ACHN (cell line): ENCODE results near the gene ANKRD24.
"Not testable (repeated sequence)": the region's sequence is repeated elsewhere in the genome, so short reads cannot be mapped to it uniquely, and the experiment has no call there.

Experiments
- DNase-seq: peaks from one replicate; pipeline ENCODE4 v3.0.0-alpha.2; 2015
- in situ Hi-C: cut with HindIII; loops from 2 replicates; pipeline ENCODE4 v1.10.0; 2017; ENCODE audit warnings: low sequenced_read_pairs, low pct_ligation_motif_present, low pct_unique_long_range_greater_than_20kb

ANKRD24 gene

DNA sequence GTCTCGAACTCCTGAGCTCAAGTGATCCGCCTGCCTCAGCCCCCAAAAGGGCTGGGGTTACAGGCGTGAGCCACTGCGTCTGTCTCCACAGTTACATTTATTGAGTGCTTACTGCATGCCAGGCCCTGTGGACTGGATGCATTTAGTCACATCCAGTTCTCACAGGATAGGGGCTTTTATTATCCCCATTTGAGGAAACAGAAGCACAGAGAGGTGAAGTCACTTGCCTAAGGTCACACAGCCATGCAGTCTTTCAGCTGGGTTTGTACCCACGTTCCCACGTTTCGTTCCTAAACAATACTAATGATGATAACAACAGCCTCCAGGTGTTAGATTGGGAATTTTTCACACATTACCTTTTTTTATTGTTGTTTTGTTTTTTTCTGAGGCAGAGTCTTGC, 37.7 kb downstream of the ANKRD24 start:
- in situ Hi-C loops: no loop called here
- DNase-seq: no peak

GRCh38 chr19:4224470-4224869, 42.0 kb downstream of the ANKRD24 start:
- DNase-seq: no peak
- in situ Hi-C loops: no loop called here

- no peak for DNase-seq
- in situ Hi-C loops: no loop called here
Observed at GRCh38 chr19:4225885-4226284, 43.4 kb downstream of the ANKRD24 start.

DNA sequence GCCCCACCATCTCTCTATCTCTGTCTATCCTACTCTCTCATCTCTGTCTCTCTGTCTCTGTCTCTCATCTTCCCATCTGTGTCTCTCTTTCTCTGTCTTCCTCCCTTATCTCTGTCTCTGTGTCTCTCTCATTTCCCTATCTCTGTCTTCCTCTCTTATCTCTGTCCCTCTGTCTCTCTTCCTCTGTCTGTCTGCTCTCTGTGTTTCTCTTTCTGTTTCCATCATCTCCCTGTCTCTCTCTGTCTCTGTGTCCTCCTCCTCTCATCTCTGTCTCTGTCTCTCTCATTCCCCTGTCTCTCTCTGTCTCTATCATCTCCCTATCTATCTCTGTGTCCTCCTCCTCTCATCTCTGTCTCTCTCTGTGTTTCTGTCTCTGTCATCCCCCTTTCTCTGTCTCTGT, 45.3 kb downstream of the ANKRD24 start:
- in situ Hi-C loops: no loop called here
- DNase-seq: no peak

GRCh38 chr19:4228765-4229178, 46.3 kb downstream of the ANKRD24 start:
- DNase-seq: no peak
- in situ Hi-C loops: no loop called here

DNA sequence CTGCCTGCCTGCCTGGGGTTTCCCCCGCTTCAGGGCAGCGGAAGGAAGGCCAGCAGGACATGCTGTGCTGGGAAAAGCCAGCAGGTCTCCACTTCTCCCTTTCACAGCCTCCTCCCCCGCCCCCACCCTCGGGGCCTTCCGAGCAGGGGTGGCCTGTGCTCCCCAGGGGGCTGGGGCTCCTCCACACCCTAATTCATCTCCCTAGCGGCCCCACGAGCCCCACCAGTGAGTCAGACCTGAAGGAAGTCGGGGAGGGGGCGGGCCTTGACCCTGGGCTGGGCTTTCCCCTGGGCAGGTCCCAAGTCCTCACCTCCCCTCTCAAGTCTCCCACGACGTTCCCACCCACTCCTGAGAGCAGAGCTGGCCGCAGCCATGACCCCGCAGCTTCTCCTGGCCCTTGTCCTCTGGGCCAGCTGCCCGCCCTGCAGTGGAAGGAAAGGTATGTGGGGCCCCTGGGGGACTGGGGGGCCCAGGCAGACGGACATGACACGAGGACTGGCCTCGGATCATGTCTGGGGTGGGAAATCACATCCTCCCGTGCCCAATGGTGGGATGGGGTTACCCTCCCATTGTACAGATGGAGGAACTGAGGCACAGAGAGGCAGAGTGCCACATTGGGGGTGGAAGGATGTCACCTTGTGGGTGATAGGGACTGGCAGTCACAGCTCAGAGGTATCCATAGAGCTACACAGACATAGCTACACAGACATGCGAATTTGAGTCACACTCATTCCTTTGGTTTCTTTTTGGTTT, 46.9 kb downstream of the ANKRD24 start, which contains the start of gene EBI3:
Gene EBI3, plus strand, starts transcription at position 345 of the 753 bp plus-strand sequence. Its CDS starts 28 bp downstream, at position 373.
- in situ Hi-C loops: no loop called here
- peak; percentile 53 for DNase-seq

- in situ Hi-C loops, DNase-seq: not testable (repeated sequence)
Observed at GRCh38 chr19:4230237-4230636, 47.7 kb downstream of the ANKRD24 start.

- in situ Hi-C loops, DNase-seq: not testable (repeated sequence)
Observed at GRCh38 chr19:4231521-4231920, 49.0 kb downstream of the ANKRD24 start.

DNA sequence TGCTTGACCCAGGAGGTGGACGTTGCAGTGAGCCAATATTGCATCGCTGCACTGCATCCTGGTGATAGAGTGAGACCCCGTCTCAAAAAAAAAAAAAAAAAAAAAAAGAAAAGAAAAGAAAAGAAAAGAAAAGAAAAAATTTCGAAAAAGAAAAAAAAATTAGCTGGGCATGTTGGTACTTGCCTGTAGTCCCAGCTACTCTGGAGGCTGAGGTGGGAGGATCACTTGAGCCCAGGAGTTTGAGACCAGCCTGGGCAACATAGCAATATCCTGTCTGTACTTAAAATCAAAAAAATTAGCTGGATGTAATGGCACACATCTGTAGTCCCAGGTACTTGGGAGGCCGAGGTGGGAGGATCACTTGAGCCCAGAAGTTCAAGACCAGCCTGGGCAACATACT, 49.6 kb downstream of the ANKRD24 start:
- in situ Hi-C loops, DNase-seq: not testable (repeated sequence)

GRCh38 chr19:4232614-4233281, 50.3 kb downstream of the ANKRD24 start:
- no peak for DNase-seq
- in situ Hi-C loops: no loop called here

DNA sequence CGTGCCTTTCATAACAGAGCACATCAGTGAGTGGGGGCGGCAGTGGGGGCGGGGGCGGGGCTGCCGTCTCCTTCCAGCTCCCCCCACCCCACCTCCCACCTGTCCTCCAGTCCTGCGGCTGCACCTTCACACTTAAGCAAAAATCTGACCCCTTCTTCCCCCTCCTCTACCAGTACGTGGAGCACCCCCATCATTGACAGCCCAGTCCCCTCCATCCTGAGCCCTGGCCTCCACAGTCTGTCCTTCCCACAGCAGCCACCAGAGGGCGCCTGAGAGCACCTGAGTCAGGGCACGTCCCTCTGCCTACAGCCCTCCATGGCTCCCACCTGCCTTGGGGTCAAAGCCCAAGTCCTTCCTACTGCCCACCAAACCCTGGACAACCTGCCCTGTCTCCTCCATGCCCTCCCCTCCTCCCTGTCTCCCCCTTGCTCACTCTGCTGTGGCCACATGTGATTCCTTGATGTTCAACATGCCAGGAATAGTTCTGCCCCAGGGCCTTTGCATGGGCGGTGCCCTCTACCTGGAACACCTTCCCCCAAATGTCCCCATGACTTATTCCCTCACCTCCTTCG, 50.9 kb downstream of the ANKRD24 start:
- in situ Hi-C loops: no loop called here
- peak; percentile 54 for DNase-seq

GRCh38 chr19:4234142-4234861, 51.8 kb downstream of the ANKRD24 start:
- in situ Hi-C loops: no loop called here

DNA sequence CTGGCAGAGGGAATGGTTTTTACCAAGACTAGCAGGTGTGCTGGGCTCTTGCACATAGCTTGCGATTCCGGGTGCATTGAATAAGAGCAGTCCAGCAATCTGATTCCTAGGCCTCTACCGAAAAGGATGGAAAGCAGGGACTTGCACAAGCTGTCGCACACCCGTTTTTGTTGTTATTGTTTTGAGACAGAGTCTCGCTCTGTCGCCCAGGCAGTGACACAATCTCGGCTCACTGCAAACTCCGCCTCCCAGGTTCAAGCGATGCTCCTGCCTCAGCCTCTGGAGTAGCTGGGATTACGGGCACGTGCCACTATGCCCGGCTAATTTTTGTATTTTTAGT, 52.3 kb downstream of the ANKRD24 start:
- no peak for DNase-seq
- in situ Hi-C loops: no loop called here

More at GRCh38 chr19:4234142-4234861, 51.8 kb downstream of the ANKRD24 start:
- DNase-seq: no peak

GRCh38 chr19:4237510-4237909, 55.0 kb downstream of the ANKRD24 start:
- DNase-seq, in situ Hi-C loops: not testable (repeated sequence)

DNA sequence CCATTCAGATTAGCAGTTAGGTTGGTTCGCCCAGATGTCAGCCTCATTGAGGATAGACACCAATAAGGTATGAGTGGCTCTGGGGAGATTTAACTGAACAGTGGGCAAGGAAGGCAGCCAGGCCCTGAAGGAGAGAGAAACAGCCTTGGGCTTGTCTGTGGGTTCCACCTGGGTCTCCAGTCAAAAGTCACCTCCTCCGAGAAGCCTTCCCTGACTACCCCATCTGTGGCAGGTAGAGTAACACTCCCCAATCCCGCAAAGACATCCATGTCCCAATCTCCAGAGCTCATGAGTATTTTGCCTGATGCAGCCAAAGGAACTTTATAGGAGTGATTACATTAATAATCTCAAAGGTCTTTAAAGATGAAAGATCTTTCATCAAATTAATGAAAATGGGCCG, 56.3 kb downstream of the ANKRD24 start:
- DNase-seq: no peak
- in situ Hi-C loops: no loop called here

DNA sequence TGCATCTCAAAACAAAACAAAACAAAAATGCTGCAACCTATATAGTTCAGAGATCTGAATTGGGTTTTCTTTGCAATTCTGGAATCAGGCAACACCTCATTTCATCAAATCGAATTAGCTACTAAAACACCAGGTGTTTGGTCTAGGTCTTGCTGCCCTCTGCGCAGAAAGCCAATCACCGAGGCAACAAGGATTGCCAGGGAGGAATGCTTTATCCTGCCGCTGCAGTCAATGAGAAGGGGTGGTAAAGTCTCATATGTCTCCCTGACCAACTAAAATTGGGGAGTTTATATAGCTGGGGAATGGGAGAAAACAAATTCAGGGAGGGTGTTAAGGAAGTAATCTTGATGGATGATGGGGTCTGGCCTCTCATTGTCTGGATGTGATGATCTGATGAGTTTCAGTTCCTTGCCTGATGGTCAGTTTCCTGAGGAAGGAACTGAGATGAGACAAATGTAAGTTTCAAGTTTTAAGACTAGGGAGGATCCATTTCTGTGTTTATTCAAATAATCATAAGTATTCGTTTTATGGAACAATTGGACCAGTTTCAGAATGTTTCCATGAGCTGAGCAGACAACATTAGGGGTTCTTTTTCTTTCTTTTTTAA, 59.4 kb downstream of the ANKRD24 start:
- in situ Hi-C loops: no loop called here
- no peak for DNase-seq

DNA sequence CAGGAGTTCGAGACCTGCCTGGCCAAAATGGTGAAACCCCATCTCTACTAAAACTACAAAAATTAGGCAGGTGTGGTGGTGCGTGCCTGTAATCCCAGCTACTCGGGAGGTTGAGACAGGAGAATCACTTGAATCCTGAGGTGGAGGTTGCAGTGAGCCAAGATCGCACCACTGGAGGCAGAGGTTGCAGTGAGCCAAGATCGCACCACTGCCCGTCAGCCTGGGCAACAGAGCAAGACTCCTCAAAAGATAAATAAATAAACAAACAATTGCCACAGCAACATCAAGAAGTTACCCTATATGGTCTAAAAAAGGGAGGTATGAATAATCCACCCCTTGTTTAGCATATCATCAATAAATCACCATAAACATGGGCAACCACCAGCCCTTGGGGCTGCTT, 63.4 kb downstream of the ANKRD24 start:
- in situ Hi-C loops, DNase-seq: not testable (repeated sequence)

DNA sequence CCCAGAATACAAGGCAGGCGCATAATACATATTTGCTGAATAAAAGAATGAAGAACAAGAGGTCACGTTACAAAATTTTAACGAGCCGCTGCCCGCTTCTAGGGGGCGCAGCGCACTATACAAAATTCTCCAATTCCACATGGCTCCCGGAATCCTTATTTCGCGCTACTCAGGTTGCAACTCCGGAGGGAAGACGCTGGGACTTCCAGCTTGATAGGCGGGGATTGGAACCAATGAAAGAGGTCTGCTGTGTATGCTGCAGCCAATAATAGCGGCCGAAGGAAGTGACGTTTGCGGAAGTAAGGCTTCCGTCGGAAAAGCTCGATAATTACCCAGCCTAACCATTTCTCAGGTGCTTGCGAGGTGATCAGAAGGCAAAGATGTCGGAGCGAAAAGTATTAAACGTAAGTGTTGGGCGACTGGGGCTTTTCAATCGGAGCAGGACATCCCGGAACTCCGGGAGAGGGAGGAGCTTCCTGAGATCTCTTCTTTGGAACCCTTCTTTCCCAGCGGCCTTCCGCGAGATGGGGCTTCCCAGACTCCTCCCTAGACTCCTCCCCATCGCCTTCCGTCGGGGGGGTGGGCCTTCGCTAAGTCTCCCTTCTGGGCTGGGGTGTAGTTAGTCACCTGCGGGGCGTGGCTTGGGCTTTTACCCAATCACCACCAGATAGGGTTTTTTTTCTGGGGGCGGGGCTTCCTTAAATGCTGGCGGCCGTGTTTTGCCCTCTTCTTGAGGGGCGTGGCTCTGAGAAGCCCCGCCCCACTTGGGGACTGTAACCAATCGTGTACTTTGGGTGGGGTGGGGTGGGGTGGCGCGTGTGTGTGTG, 64.5 kb downstream of the ANKRD24 start, which contains the start of gene YJU2:
Gene YJU2, plus strand, starts transcription at position 314 of the 827 bp plus-strand sequence. Its CDS starts 67 bp downstream, at position 381.
- peak; percentile 98 for DNase-seq
- in situ Hi-C loops: no loop called here
